WERI-Rb-1 (cell line): ENCODE measurements around the gene PTPRA.

Experiments
- DNase-seq: peaks from one replicate; pipeline ENCODE4 v3.0.0-alpha.2; 2020
- H3K27ac ChIP-seq: fragments of 250-450 bp; sonication (Bioruptor Pico); 2 replicates; pipeline ENCODE4 v1.5.1; 2020; ENCODE audit warnings: mild to moderate bottlenecking, moderate library complexity
- H3K27me3 ChIP-seq: fragments of 250-450 bp; sonication (Bioruptor Pico); 2 replicates; pipeline ENCODE4 v1.5.1; 2021; ENCODE audit warnings: mild to moderate bottlenecking, low read depth, moderate library complexity; ENCODE audit not compliant: insufficient read depth, severe bottlenecking
- H3K36me3 ChIP-seq: fragments of 250-450 bp; sonication (Bioruptor Pico); 2 replicates; pipeline ENCODE4 v1.5.1; 2020; ENCODE audit warnings: mild to moderate bottlenecking, moderate library complexity
- H3K4me3 ChIP-seq: 2 replicates; pipeline ENCODE4 v1.5.1; 2011; ENCODE audit warnings: low read depth, mild to moderate bottlenecking, control low read depth, low read length
- H3K9me3 ChIP-seq: fragments of 250-450 bp; sonication (Bioruptor Pico); 2 replicates; pipeline ENCODE4 v1.5.1; 2021; ENCODE audit warnings: mild to moderate bottlenecking, moderate library complexity; ENCODE audit not compliant: severe bottlenecking
- TF ChIP-seq, protein P1 (sequence below): IDR thresholded peaks from 2 replicates; pipeline ENCODE4 v1.5.1; 2011; ENCODE audit warnings: low read depth, mild to moderate bottlenecking, control low read depth, inconsistent platforms, low read length

The PTPRA gene

DNA sequence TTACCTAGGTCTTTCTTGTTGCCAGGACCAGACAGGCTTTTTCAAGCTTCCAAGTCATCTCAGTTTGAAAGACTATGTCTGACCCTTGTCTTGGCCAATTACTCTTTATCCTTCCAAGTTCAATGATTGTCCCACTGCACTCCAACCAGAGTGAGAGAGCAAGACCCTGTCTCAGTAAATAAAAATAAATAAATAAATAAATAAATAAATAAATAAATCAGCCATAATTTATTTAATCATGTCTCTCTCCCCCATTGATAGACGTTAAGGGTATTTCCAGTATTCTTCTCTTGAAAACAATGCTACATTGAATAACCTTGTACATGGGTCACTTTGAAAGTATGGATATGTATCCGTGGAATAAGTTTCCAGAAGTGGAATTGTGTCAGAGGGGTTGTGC lies 83.2 kb downstream of the PTPRA start:
- DNase-seq, result no peak
- H3K27me3 ChIP-seq, result no peaks in the 10 kb centered on the region
- H3K4me3 ChIP-seq, result no peak overlapping the region
- TF ChIP-seq, protein P1, sequence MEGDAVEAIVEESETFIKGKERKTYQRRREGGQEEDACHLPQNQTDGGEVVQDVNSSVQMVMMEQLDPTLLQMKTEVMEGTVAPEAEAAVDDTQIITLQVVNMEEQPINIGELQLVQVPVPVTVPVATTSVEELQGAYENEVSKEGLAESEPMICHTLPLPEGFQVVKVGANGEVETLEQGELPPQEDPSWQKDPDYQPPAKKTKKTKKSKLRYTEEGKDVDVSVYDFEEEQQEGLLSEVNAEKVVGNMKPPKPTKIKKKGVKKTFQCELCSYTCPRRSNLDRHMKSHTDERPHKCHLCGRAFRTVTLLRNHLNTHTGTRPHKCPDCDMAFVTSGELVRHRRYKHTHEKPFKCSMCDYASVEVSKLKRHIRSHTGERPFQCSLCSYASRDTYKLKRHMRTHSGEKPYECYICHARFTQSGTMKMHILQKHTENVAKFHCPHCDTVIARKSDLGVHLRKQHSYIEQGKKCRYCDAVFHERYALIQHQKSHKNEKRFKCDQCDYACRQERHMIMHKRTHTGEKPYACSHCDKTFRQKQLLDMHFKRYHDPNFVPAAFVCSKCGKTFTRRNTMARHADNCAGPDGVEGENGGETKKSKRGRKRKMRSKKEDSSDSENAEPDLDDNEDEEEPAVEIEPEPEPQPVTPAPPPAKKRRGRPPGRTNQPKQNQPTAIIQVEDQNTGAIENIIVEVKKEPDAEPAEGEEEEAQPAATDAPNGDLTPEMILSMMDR, result no peak
- H3K36me3 ChIP-seq, result peaks cover 6% of the 10 kb centered on the region
- no peaks in the 10 kb centered on the region for H3K9me3 ChIP-seq
- no peak overlapping the region for H3K27ac ChIP-seq

DNA sequence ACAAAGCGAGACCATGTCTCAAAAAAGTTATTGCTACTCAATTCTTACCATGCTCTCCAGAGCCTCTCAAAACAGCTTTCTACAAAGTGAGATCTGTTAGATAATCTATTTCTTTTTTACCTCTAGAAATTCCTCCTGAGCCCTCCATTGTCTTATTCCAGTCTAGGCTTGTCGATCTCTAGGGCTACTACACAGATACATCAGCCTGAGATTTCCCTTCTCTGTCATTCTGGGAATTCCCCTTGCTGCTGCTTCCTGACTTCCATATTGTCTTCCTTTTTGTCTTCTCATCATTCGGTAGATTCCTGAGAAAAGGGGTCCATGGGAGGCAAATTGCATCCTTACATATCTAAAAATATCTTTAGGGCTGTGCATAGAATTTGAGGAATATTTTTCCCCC lies 94.6 kb downstream of the PTPRA start:
- DNase-seq, result no peak
- Histone ChIP-seq H3K27ac (no peak overlapping the region), H3K36me3 (peaks cover 17% of the 10 kb centered on the region), H3K27me3 (no peaks in the 10 kb centered on the region), H3K4me3 (no peak overlapping the region), H3K9me3 (no peaks in the 10 kb centered on the region)
- TF ChIP-seq, protein P1, result no peak

DNA sequence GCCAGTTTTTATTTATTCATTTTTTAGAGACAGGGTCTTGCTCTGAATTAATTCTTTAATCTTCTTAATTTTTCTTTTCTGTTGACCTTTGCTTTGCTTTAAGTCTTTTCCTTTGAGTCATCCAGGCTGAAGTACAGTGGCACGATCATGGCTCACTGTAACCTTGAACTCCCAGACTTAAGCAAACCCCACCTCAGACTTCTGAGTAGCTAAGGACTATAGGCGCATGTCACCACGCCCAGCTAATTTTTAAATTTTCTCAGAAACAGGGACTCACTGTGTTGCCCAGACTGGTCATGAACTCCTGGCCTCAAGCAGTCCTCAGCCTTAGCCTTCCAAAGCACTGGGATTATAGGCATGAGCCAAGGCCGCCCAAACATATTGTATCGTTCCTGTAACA lies 98.8 kb downstream of the PTPRA start:
- TF ChIP-seq, protein P1, result no peak
- Histone ChIP-seq H3K9me3 (no peaks in the 10 kb centered on the region), H3K4me3 (no peak overlapping the region), H3K27me3 (no peaks in the 10 kb centered on the region), H3K27ac (no peak overlapping the region), H3K36me3 (peaks cover 14% of the 10 kb centered on the region)
- DNase-seq, result no peak

DNA sequence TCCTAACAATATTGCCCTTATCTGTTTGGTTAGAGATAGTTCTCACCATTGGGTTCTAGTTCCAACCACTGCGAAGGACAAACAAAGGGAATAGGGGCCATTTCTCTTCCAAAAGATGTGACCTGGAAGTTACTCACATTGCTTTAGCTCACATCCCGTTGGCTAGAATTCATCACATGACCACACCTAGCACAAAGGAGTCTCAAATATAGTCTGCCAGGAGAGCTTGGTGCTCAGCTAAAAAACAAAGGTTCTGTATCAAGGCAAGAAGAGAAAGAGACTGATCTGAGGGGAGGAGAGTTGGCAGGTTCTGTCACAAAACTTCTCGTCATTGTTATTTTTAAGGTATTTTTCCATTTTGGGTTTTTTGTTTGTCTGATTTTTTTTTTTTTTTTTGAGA lies 100.3 kb downstream of the PTPRA start:
- peaks cover 14% of the 10 kb centered on the region for H3K36me3 ChIP-seq
- no peak for DNase-seq
- H3K4me3 ChIP-seq, result no peak overlapping the region
- H3K27me3 ChIP-seq, result no peaks in the 10 kb centered on the region
- TF ChIP-seq, protein P1, result no peak
- H3K9me3 ChIP-seq, result no peaks in the 10 kb centered on the region
- H3K27ac ChIP-seq, result no peak overlapping the region

DNA sequence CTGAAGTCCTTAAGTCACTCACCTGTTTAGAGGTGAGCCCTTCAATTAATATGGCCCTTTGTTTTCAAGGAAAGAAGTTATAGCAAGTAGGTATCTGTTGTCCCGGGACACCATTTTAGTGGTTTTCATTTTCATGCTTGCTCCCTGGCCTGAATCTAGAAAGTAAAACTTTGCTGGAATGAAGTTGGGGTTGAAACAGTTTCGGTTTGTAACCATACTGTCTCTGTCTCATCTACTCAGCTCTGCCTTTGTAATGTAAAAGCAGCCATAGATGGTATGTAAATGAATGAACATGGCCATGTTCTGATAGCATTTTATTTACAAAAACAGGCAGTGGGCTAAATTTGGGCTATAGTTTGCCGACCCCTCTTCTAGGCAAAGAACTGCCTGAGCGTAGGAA lies 105.2 kb downstream of the PTPRA start:
- no peak for DNase-seq
- Histone ChIP-seq H3K27me3 (no peaks in the 10 kb centered on the region), H3K4me3 (no peak overlapping the region), H3K27ac (no peak overlapping the region), H3K9me3 (no peaks in the 10 kb centered on the region), H3K36me3 (peaks cover under 1% of the 10 kb centered on the region; the same call in 1 of the 2 replicates)
- TF ChIP-seq, protein P1, result no peak

DNA sequence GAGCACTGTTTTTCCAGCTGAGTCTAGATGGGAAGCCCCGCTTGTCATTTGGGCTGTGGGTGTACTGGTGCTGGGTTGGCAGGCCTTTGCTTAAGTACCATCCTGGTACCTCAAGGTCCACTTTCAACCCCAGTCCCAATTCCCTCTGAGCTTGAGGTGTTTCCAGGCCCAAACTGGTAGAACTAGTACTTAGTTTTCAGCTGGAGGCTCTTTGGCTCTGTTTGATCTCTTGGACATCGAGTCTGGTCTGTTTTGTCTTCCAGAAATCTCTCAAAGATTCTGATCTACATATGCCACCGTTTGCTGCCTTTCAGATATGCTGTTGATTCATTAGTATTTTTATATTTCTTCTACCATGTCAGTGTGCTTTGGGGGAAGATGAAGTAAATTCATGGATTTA lies 108.4 kb downstream of the PTPRA start:
- TF ChIP-seq, protein P1, result no peak
- no peak overlapping the region for H3K4me3 ChIP-seq
- H3K27me3 ChIP-seq, result no peaks in the 10 kb centered on the region
- no peak for DNase-seq
- H3K36me3 ChIP-seq, result peaks cover 6% of the 10 kb centered on the region
- no peak overlapping the region for H3K27ac ChIP-seq
- H3K9me3 ChIP-seq, result no peaks in the 10 kb centered on the region
